Parathyroid adenoma (tissue), 2 donors: Measurements from ENCODE around the gene LARGE1.

Source experiments
- H2AFZ ChIP-seq: fragments of 300-600 bp; sonication (generic); one replicate; pipeline ENCODE4 v1.7.0; 2017; ENCODE audit warnings: antibody characterized with exemption, mild to moderate bottlenecking
- H3K27ac ChIP-seq: fragments of 300-600 bp; sonication (generic); one replicate; pipeline ENCODE4 v1.7.0; 2017
- H3K27me3 ChIP-seq: fragments of 300-600 bp; sonication (generic); one replicate; pipeline ENCODE4 v1.7.0; 2017; ENCODE audit warnings: low read length; ENCODE audit not compliant: control insufficient read depth, insufficient read depth
- H3K36me3 ChIP-seq: fragments of 300-600 bp; sonication (generic); one replicate; pipeline ENCODE4 v1.7.0; 2017; ENCODE audit warnings: low read length; ENCODE audit not compliant: control insufficient read depth, insufficient read depth
- H3K4me1 ChIP-seq: fragments of 300-600 bp; sonication (generic); one replicate; pipeline ENCODE4 v1.7.0; 2017; ENCODE audit warnings: control low read depth
- H3K4me2 ChIP-seq: fragments of 300-600 bp; sonication (generic); one replicate; pipeline ENCODE4 v1.7.0; 2017; ENCODE audit warnings: low read length
- H3K4me3 ChIP-seq: fragments of 300-600 bp; sonication (generic); one replicate; pipeline ENCODE4 v1.7.0; 2017; ENCODE audit warnings: low read depth, low read length
- H3K79me2 ChIP-seq: fragments of 300-600 bp; sonication (generic); one replicate; pipeline ENCODE4 v1.7.0; 2017; ENCODE audit warnings: control low read depth
- H3K9ac ChIP-seq: fragments of 300-600 bp; sonication (generic); one replicate; pipeline ENCODE4 v1.7.0; 2017; ENCODE audit warnings: mild to moderate bottlenecking
- H3K9me3 ChIP-seq: fragments of 300-600 bp; sonication (generic); one replicate; pipeline ENCODE4 v1.7.0; 2017; ENCODE audit warnings: low read length; ENCODE audit not compliant: control insufficient read depth
- TF ChIP-seq, protein P1 (sequence below): fragments of 300-600 bp; sonication (generic); IDR thresholded peaks from one replicate; pipeline ENCODE4 v1.7.0; 2017; ENCODE audit warnings: antibody characterized with exemption, mild to moderate bottlenecking
- donor health status: primary hyperparathyroidism.

LARGE1 gene

DNA sequence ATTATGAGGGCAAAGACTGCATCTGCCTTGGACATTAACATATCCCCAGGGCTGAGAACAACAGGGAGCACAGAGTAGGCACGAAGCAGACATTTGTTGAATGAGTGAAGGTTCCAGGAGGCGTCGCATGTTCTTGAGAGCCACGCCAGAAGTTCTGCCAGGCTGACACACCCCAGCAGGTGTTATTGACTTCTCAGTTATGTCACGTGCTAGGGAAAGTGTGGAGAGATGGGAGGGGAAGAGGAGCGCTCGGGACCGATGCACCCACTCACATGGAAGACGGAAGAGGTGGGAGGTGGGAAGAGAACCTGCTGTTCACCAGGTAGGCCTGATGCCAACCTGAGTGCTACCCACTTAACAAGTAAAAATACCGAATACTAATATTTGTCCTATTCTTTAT is 232.8 kb downstream of the LARGE1 start:
- TF ChIP-seq, protein P1, sequence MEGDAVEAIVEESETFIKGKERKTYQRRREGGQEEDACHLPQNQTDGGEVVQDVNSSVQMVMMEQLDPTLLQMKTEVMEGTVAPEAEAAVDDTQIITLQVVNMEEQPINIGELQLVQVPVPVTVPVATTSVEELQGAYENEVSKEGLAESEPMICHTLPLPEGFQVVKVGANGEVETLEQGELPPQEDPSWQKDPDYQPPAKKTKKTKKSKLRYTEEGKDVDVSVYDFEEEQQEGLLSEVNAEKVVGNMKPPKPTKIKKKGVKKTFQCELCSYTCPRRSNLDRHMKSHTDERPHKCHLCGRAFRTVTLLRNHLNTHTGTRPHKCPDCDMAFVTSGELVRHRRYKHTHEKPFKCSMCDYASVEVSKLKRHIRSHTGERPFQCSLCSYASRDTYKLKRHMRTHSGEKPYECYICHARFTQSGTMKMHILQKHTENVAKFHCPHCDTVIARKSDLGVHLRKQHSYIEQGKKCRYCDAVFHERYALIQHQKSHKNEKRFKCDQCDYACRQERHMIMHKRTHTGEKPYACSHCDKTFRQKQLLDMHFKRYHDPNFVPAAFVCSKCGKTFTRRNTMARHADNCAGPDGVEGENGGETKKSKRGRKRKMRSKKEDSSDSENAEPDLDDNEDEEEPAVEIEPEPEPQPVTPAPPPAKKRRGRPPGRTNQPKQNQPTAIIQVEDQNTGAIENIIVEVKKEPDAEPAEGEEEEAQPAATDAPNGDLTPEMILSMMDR: no peak
- Histone ChIP-seq H3K9ac (no peak overlapping the region), H3K36me3 (no peaks in the 10 kb centered on the region), H3K4me1 (no peaks in the 10 kb centered on the region), H3K27me3 (no peaks in the 10 kb centered on the region), H3K27ac (no peak overlapping the region), H3K4me2 (no peak overlapping the region), H3K79me2 (no peaks in the 10 kb centered on the region), H2AFZ (no peak overlapping the region), H3K9me3 (no peaks in the 10 kb centered on the region), H3K4me3 (no peak overlapping the region)

DNA sequence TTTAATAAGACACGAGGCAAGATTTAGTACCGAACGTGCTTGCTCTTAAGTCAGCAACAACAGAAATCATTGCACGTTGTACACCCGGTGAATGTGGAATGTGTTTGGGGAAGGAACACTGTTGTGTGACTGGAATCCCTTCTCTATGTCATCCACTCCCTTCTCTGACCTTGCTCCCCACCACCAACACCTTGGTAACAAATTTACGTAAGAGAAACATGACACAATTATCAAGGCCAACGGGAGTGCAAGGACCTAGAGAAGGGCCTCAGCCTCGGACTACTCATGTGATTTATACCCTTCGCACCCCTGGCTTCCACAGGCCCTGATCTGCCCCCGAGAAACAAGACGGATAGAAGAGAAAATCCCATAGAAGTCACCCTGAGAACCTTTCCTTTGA is 236.2 kb downstream of the LARGE1 start:
- Histone ChIP-seq H3K4me2 (no peak overlapping the region), H2AFZ (no peak overlapping the region), H3K4me1 (no peaks in the 10 kb centered on the region), H3K9ac (no peak overlapping the region), H3K27me3 (no peaks in the 10 kb centered on the region), H3K4me3 (no peak overlapping the region), H3K27ac (no peak overlapping the region), H3K79me2 (no peaks in the 10 kb centered on the region), H3K36me3 (no peaks in the 10 kb centered on the region), H3K9me3 (no peaks in the 10 kb centered on the region)
- TF ChIP-seq, protein P1: no peak

DNA sequence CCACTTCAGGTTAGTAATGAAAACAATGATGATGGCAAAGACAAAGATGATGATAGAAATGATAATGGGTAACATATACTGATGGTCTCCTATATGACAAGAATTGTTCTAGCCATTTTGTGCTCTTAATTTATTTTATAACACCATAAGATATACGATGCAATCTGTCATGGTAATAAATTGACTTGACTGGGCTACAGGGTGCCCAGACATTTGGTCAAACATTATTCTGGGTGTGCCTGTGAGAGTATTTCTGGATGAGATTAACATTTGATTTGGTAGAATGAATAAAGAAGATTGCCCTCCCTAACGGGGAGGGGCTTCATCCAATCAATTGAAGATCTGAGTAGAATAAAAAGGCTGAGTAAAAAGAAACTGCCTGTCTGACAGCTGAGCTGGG is 237.3 kb downstream of the LARGE1 start:
- H3K79me2 ChIP-seq: no peaks in the 10 kb centered on the region
- H3K9ac ChIP-seq: no peak overlapping the region
- no peak overlapping the region for H3K4me3 ChIP-seq
- TF ChIP-seq, protein P1: no peak
- no peaks in the 10 kb centered on the region for H3K9me3 ChIP-seq
- H3K4me2 ChIP-seq: no peak overlapping the region
- no peaks in the 10 kb centered on the region for H3K27me3 ChIP-seq
- no peaks in the 10 kb centered on the region for H3K4me1 ChIP-seq
- H3K27ac ChIP-seq: no peak overlapping the region
- no peak overlapping the region for H2AFZ ChIP-seq
- H3K36me3 ChIP-seq: no peaks in the 10 kb centered on the region

DNA sequence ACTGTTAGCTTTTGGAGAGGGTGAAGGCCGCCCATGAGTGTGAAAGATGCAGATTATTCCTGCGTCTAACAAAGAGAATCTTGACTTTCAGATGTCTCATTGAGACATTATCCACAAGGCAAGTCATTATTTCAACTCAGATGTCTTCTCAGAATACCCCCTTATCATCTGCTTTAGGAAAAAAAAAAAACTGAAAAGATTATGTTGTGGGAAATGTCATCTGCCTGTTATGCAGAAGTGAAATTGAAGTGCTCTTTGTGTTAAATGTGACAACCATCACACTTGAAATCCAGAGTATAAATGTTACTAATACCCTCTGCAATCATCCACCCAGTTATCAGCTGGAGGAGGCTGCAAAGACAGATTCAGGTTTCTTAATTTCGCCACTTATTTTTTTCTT is 239.6 kb downstream of the LARGE1 start:
- H3K4me1 ChIP-seq: no peaks in the 10 kb centered on the region
- H3K36me3 ChIP-seq: no peaks in the 10 kb centered on the region
- no peaks in the 10 kb centered on the region for H3K9me3 ChIP-seq
- H3K27me3 ChIP-seq: no peaks in the 10 kb centered on the region
- H3K27ac ChIP-seq: no peak overlapping the region
- TF ChIP-seq, protein P1: no peak
- H2AFZ ChIP-seq: no peak overlapping the region
- H3K9ac ChIP-seq: no peak overlapping the region
- H3K4me2 ChIP-seq: no peak overlapping the region
- no peak overlapping the region for H3K4me3 ChIP-seq
- H3K79me2 ChIP-seq: no peaks in the 10 kb centered on the region

DNA sequence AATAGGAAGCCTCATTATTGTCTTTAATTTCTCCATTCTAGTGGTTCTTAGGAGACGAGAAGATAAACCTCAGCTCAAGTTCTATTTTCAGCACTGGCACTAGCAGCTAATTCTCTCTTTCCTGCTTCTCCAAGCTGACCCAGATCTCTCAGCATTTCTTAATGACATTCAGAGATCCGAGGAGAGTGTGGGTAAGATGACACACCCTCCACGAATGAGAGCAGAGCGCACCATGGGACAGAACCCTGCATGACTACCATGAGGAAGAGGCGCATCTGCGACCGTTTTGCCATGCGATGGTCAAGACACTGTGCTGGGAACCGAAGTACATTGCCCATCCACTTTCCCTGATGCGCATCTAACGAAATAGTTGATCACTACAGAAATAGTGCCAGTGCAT is 241.8 kb downstream of the LARGE1 start:
- Histone ChIP-seq H2AFZ (no peak overlapping the region), H3K27ac (no peak overlapping the region), H3K27me3 (no peaks in the 10 kb centered on the region), H3K36me3 (no peaks in the 10 kb centered on the region), H3K9me3 (no peaks in the 10 kb centered on the region), H3K9ac (no peak overlapping the region), H3K4me2 (no peak overlapping the region), H3K4me1 (no peaks in the 10 kb centered on the region), H3K4me3 (no peak overlapping the region), H3K79me2 (no peaks in the 10 kb centered on the region)
- TF ChIP-seq, protein P1: no peak
